Esophagus squamous epithelium (tissue), 4 donors: ENCODE results near the gene FA2H.

Experiments used
- POLR2A ChIP-seq, 4 donors: fragments of 450-650 bp; IDR thresholded peaks; one replicate each; pipeline ENCODE4 v1.6.1; 2017; ENCODE audit warnings: antibody characterized with exemption in 4 of 4, mild to moderate bottlenecking in 4 of 4, moderate library complexity in 3 of 4
- TF ChIP-seq, protein P1 (sequence below), 6 experiments: fragments of 450-650 bp in 4 of 6; fragments of 200-600 bp in 2 of 6; sonication (generic) in 2 of 6; IDR thresholded peaks; one replicate each; pipeline ENCODE4 v1.5.1; 2016 to 2019; ENCODE audit warnings: antibody characterized with exemption in 6 of 6, mild to moderate bottlenecking in 4 of 6, moderate library complexity in 4 of 6

DNA sequence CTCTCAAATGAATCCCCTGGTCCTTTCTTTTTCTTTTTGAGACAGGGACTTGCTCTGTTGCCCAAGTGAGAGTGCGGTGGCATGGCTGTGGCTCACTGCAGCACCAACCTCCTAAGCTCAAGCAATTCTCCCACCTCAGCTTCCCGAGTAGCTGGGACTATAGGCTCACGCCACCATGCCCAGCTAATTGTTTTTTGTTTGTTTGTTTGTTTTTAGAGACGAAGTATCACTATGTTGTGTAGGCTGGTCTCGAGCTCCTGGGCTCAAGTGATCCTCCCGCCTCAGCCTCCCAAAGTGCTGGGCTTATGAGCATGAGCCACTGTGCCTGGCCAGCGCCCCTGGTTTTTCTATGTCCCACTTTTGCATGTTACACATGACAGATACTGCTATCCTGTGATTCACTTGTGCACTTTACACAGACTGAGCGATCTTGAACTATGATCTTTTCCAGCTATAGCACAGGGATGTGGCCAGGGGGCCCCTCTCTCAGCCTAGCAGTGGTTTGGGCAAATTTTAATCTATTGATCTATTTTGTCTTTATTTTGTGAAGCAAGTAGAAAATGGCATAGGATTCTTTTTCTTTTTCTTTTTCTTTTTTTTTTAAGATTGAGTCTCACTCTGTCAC lies 42.7 kb downstream of the FA2H start:
- TF ChIP-seq, protein P1, sequence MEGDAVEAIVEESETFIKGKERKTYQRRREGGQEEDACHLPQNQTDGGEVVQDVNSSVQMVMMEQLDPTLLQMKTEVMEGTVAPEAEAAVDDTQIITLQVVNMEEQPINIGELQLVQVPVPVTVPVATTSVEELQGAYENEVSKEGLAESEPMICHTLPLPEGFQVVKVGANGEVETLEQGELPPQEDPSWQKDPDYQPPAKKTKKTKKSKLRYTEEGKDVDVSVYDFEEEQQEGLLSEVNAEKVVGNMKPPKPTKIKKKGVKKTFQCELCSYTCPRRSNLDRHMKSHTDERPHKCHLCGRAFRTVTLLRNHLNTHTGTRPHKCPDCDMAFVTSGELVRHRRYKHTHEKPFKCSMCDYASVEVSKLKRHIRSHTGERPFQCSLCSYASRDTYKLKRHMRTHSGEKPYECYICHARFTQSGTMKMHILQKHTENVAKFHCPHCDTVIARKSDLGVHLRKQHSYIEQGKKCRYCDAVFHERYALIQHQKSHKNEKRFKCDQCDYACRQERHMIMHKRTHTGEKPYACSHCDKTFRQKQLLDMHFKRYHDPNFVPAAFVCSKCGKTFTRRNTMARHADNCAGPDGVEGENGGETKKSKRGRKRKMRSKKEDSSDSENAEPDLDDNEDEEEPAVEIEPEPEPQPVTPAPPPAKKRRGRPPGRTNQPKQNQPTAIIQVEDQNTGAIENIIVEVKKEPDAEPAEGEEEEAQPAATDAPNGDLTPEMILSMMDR (IDR thresholded peaks at IDR 0.05) = no peak
- no peak for TF ChIP-seq POLR2A (IDR thresholded peaks at IDR 0.05)
